Motor neuron (in vitro differentiated cells): ENCODE measurements around the gene C1orf116. TPM values are rescaled to one million over a fixed set of nuclear protein-coding genes. Genes with fewer than 3 reads are reported as not detected.

ENCODE experiments used
- ATAC-seq, 8 experiments: fragments of 200-7000 bp; cut with Tn5 transposase; replicated peaks in 6 of 8; 2 replicates each; pipeline ENCODE4 v1.8.0; 2021; ENCODE audit warnings: mild to moderate bottlenecking in 8 of 8, moderate library complexity in 8 of 8
- H3K27ac ChIP-seq, 2 donors: fragments of 250-450 bp; sonication (Bioruptor Pico); 2 replicates each; pipeline ENCODE4 v1.9.0; 2021; ENCODE audit warnings: antibody characterized with exemption in 2 of 2, mild to moderate bottlenecking in 2 of 2, moderate library complexity in 1 of 2
- H3K4me1 ChIP-seq, 2 donors: fragments of 250-450 bp; sonication (Bioruptor Pico); replicated peaks in 1 of 2; 2 replicates each; pipeline ENCODE4 v1.6.1; 2021; ENCODE audit warnings: antibody characterized with exemption in 2 of 2, mild to moderate bottlenecking in 2 of 2, moderate library complexity in 1 of 2
- H3K4me3 ChIP-seq, 5 donors: fragments of 250-450 bp; sonication (Bioruptor Pico); 2 replicates each; pipeline ENCODE4 v1.9.0; 2021; ENCODE audit warnings: antibody characterized with exemption in 5 of 5, mild to moderate bottlenecking in 5 of 5, moderate library complexity in 4 of 5
- WGBS, 10 experiments: fragments of 450-650 bp; shearing (Covaris generic); methylation state at CpG; one replicate each; pipeline ENCODE4 v1.0.0; 2022; 5-methylcytosine and 5-hydroxymethylcytosine counted together
- in situ Hi-C, 9 experiments: fragments of 400-800 bp; cut with MboI; loops; one replicate each; pipeline ENCODE4 v1.15.0; 2021; ENCODE audit warnings: low sequenced_read_pairs in 9 of 9, low pct_unique_long_range_greater_than_20kb in 2 of 9; ENCODE audit not compliant: unreplicated experiment in 9 of 9
- total RNA-seq, 8 experiments: library from RNA; unstranded; fragments of 300-600 nt; gene quantifications; 2 replicates each; pipeline versions ENCODE4 v1.2.3 to v1.2.4, GENCODE V29; 2022

Gene C1orf116
- total RNA-seq, 8 experiments from 2014 or later: 0.07 to 0.52 (median 0.17) TPM; not detected in 1

GRCh38 chr1:207027921-207028320 lies 4.6 kb downstream of the C1orf116 start:
- 18 to 67% (median 60%) methylated on average over 1 of the region's 1 CpG; no CpG with 5 or more reads in 4 of the 10 experiments for WGBS, 10 experiments
- H3K27ac ChIP-seq: no peak overlapping the region
- H3K4me3 ChIP-seq: no peak overlapping the region
- in situ Hi-C loops: no loop called here
- H3K4me1 ChIP-seq: no peaks in the 10 kb centered on the region
- ATAC-seq: no peak

GRCh38 chr1:207027206-207027777 lies 5.3 kb downstream of the C1orf116 start:
- Histone ChIP-seq H3K4me3 (no peak overlapping the region), H3K27ac (no peak overlapping the region), H3K4me1 (no peaks in the 10 kb centered on the region)
- in situ Hi-C loops: no loop called here
- 83 to 100% (median 90%) methylated on average over 3 to 16 of the region's 18 CpGs; no CpG with 5 or more reads in 3 of the 10 experiments for WGBS, 10 experiments
- no peak for ATAC-seq

- Histone ChIP-seq H3K4me3 (no peak overlapping the region), H3K4me1 (no peaks in the 10 kb centered on the region), H3K27ac (no peak overlapping the region)
- in situ Hi-C loops: no loop called here
- 7 to 100% (median 70%) methylated on average over 1 to 4 of the region's 4 CpGs; no CpG with 5 or more reads in 2 of the 10 experiments for WGBS, 10 experiments
- no peak for ATAC-seq
Measured at GRCh38 chr1:207026104-207026534, 6.4 kb downstream of the C1orf116 start.

- no peaks in the 10 kb centered on the region for H3K4me1 ChIP-seq
- WGBS, 10 experiments: 0 to 100% (median 50%) methylated on average over 1 to 4 of the region's 5 CpGs; no CpG with 5 or more reads in 1 of the 10 experiments
Measured at GRCh38 chr1:207025146-207025880, 7.2 kb downstream of the C1orf116 start.

GRCh38 chr1:207024202-207025145 lies 8.1 kb downstream of the C1orf116 start:
- in situ Hi-C loops: no loop called here
- Histone ChIP-seq H3K4me1 (no peaks in the 10 kb centered on the region), H3K27ac (no peak overlapping the region), H3K4me3 (no peak overlapping the region)
- WGBS, 10 experiments: 72 to 100% (median 95%) methylated on average over 1 to 9 of the region's 18 CpGs; no CpG with 5 or more reads in 4 of the 10 experiments
- ATAC-seq: no peak

More at GRCh38 chr1:207025146-207025880, 7.2 kb downstream of the C1orf116 start:
- no peak overlapping the region for H3K4me3 ChIP-seq
- H3K27ac ChIP-seq: no peak overlapping the region
- ATAC-seq: peak in 2 of 8 experiments; percentile 18 to 45
- in situ Hi-C loops: no loop called here

- Histone ChIP-seq H3K4me3 (no peak overlapping the region), H3K27ac (no peak overlapping the region), H3K4me1 (no peaks in the 10 kb centered on the region)
- peak in 1 of 8 experiments; percentile 39 for ATAC-seq
- in situ Hi-C loops: no loop called here
- WGBS, 10 experiments: 84 to 100% (median 92%) methylated on average over 1 to 4 of the region's 8 CpGs; no CpG with 5 or more reads in 5 of the 10 experiments
Measured at GRCh38 chr1:207022996-207023679, 9.4 kb downstream of the C1orf116 start.

GRCh38 chr1:207021876-207022596 lies 10.5 kb downstream of the C1orf116 start:
- 50 to 100% (median 83%) methylated on average over 1 to 12 of the region's 15 CpGs; no CpG with 5 or more reads in 2 of the 10 experiments for WGBS, 10 experiments

GRCh38 chr1:207021139-207021861 lies 11.3 kb downstream of the C1orf116 start:
- Histone ChIP-seq H3K27ac (no peak overlapping the region), H3K4me1 (no peaks in the 10 kb centered on the region), H3K4me3 (no peak overlapping the region)
- ATAC-seq: no peak
- 18 to 100% (median 76%) methylated on average over 1 to 8 of the region's 8 CpGs; no CpG with 5 or more reads in 1 of the 10 experiments for WGBS, 10 experiments
- in situ Hi-C loops: no loop called here

More at GRCh38 chr1:207021876-207022596, 10.5 kb downstream of the C1orf116 start:
- no peaks in the 10 kb centered on the region for H3K4me1 ChIP-seq
- no peak for ATAC-seq
- in situ Hi-C loops: no loop called here
- H3K4me3 ChIP-seq: no peak overlapping the region
- H3K27ac ChIP-seq: no peak overlapping the region

- Histone ChIP-seq H3K4me3 (no peak overlapping the region), H3K4me1 (no peaks in the 10 kb centered on the region), H3K27ac (no peak overlapping the region)
- WGBS, 10 experiments: 41 to 89% (median 63%) methylated on average over 1 to 4 of the region's 4 CpGs; no CpG with 5 or more reads in 4 of the 10 experiments
- in situ Hi-C loops: no loop called here
- ATAC-seq: no peak
Measured at GRCh38 chr1:207020709-207021107, 11.8 kb downstream of the C1orf116 start.

GRCh38 chr1:207020065-207020708 lies 12.4 kb downstream of the C1orf116 start:
- 24 to 100% (median 86%) methylated on average over 1 to 8 of the region's 9 CpGs; no CpG with 5 or more reads in 2 of the 10 experiments for WGBS, 10 experiments

GRCh38 chr1:207019661-207020060 lies 12.9 kb downstream of the C1orf116 start:
- ATAC-seq: no peak

More at GRCh38 chr1:207020065-207020708, 12.4 kb downstream of the C1orf116 start:
- Histone ChIP-seq H3K27ac (no peak overlapping the region), H3K4me3 (no peak overlapping the region), H3K4me1 (no peaks in the 10 kb centered on the region)
- in situ Hi-C loops: no loop called here
- peak in 1 of 8 experiments; percentile 66 for ATAC-seq

More at GRCh38 chr1:207019661-207020060, 12.9 kb downstream of the C1orf116 start:
- H3K4me1 ChIP-seq: no peaks in the 10 kb centered on the region
- H3K27ac ChIP-seq: no peak overlapping the region
- in situ Hi-C loops: no loop called here
- 0 to 85% (median 71%) methylated on average over 1 to 2 of the region's 2 CpGs; no CpG with 5 or more reads in 3 of the 10 experiments for WGBS, 10 experiments
- H3K4me3 ChIP-seq: no peak overlapping the region
